ENCODE measurements around the gene RBMX2. TPM values are rescaled to one million over a fixed set of nuclear protein-coding genes. Genes with fewer than 3 reads are reported as not detected.
A peak's percentile ranks its signal among the peaks of the same experiment; 100 is the strongest.

Gene RBMX2
- total RNA-seq, 1 donor from 2014 or later = 17.9 TPM

DNA sequence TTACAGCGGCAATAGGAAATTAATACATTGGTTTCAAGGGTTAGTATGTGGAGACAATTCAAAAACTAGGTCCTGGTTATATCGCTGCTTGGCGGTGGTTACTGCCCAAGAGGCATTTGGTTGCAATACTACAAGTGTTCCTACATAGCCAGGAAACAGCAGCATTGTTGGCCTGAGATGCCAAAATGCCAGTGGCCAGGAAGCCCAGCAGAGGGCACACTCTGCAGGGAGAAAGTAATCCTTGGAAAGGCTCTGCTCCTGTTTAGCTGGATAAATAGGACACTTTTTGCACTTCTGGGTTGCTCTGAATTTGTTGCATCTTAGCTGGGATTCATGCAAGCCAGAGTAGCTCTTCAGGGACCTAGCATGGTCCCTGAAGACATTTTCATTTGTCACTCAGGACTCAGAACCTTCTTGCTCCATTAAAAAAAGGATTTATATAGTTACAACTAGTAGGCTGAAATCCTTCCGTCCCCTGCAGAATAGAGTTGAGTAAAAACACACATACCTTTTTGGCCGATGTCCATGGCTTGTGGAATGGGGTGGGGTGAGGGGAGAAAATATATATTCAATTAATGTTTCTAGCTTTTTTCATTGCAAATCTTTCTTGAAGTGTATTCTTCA lies 8.2 kb upstream of the RBMX2 start:
- Histone ChIP-seq H3K27ac (no peak overlapping the region), H3K27me3 (ENCODE audit: low read depth) (no peaks in the 10 kb centered on the region), H3K4me1 (no peaks in the 10 kb centered on the region), H3K4me3 (no peak overlapping the region), H3K9me3 (no peaks in the 10 kb centered on the region), H3K36me3 (no peaks in the 10 kb centered on the region)
- DNase-seq (no peak), ATAC-seq (peak in 1 of 2 donors; percentile 56)
- intact Hi-C loops (cut with DNase I) = no loop called here
- TF ChIP-seq, protein P1, sequence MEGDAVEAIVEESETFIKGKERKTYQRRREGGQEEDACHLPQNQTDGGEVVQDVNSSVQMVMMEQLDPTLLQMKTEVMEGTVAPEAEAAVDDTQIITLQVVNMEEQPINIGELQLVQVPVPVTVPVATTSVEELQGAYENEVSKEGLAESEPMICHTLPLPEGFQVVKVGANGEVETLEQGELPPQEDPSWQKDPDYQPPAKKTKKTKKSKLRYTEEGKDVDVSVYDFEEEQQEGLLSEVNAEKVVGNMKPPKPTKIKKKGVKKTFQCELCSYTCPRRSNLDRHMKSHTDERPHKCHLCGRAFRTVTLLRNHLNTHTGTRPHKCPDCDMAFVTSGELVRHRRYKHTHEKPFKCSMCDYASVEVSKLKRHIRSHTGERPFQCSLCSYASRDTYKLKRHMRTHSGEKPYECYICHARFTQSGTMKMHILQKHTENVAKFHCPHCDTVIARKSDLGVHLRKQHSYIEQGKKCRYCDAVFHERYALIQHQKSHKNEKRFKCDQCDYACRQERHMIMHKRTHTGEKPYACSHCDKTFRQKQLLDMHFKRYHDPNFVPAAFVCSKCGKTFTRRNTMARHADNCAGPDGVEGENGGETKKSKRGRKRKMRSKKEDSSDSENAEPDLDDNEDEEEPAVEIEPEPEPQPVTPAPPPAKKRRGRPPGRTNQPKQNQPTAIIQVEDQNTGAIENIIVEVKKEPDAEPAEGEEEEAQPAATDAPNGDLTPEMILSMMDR (IDR thresholded peaks at IDR 0.05) = peak; percentile 52

DNA sequence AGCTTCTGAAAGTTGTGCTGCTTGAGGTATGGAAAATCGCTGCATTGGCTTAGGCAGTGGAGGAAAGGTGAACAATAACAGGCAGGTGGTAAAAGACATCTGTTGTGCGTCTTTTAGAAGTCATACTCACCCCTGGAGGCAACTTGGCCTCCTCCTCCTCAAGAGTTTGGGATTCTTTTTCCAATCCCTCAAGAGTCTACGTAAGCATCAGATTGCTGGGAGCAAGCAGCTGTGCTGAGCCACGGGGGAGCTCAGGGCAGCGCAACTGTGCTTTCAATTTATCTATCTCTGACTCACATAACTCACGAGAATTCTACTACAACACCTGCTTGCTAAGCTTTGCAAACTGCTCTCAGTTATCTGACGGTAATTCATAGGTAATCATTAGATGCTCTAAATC lies 6.4 kb upstream of the RBMX2 start:
- DNase-seq (no peak), ATAC-seq (no peak)
- H3K4me3 ChIP-seq = no peak overlapping the region
- H3K4me1 ChIP-seq = no peaks in the 10 kb centered on the region
- intact Hi-C loops (cut with DNase I) = no loop called here
- H3K27me3 ChIP-seq (ENCODE audit: low read depth) = no peaks in the 10 kb centered on the region
- TF ChIP-seq, protein P1 (IDR thresholded peaks at IDR 0.05) = no peak
- no peaks in the 10 kb centered on the region for H3K36me3 ChIP-seq
- no peak overlapping the region for H3K27ac ChIP-seq
- H3K9me3 ChIP-seq = no peaks in the 10 kb centered on the region

DNA sequence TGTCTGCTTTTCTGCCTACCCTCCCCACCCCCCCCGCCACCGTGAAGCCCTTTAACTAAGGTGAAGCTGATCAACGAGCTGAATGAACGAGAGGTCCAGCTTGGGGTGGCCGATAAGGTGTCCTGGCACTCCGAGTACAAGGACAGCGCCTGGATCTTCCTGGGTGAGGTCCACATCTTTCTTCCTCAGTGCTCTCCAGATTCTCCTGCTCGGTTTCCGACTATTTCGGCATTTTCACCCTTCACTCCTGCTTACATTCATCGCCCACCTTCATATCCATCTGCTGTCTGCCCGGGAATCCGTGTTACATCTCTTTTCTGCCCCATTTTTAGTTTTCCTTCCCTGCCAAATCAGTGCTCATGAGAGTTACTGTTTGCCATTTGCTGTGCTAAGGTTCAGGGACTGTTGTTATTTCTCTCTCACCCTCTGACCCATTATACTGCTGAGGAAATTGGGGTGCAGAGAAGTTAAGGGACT lies 459 bp downstream of the RBMX2 start:
- Histone ChIP-seq H3K4me1 (peaks cover 6% of the 10 kb centered on the region), H3K9me3 (no peaks in the 10 kb centered on the region), H3K27ac (peak overlapping the region; percentile 81), H3K4me3 (peak overlapping the region; percentile 63), H3K36me3 (peaks cover 11% of the 10 kb centered on the region), H3K27me3 (ENCODE audit: low read depth) (no peaks in the 10 kb centered on the region)
- ATAC-seq (peak in 1 of 2 donors; percentile 14), DNase-seq (no peak)
- TF ChIP-seq, protein P1 (IDR thresholded peaks at IDR 0.05) = no peak
- intact Hi-C loops (cut with DNase I) = no loop called here

DNA sequence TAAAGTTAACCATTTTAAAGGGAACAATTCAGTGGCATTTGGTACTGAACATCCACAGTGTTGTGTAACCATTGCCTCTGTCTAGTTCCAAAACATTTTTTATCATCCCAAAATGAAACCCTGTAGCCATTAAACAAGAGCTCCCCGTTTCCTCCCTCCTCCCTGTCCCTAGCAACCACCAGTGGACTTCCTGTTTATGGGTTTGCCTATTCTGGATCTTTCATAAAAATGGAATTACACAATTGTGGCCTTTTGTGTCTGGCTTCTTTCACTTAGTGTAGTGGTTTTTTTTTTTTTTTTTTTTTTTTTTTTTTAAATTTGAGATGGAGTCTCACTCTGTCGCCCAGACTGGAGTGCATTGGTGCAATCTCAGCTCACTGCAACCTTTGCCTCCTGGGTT lies 11.6 kb downstream of the RBMX2 start:
- peaks cover 29% of the 10 kb centered on the region for H3K36me3 ChIP-seq
- H3K4me3 ChIP-seq = no peak overlapping the region
- H3K4me1 ChIP-seq = no peaks in the 10 kb centered on the region
- no peaks in the 10 kb centered on the region for H3K9me3 ChIP-seq
- H3K27me3 ChIP-seq (ENCODE audit: low read depth) = no peaks in the 10 kb centered on the region
- H3K27ac ChIP-seq = no peak overlapping the region
- ATAC-seq (peak in 1 of 2 donors; percentile 42), DNase-seq (no peak)
- intact Hi-C loops (cut with DNase I) = no loop called here
- TF ChIP-seq, protein P1 (IDR thresholded peaks at IDR 0.05) = no peak

DNA sequence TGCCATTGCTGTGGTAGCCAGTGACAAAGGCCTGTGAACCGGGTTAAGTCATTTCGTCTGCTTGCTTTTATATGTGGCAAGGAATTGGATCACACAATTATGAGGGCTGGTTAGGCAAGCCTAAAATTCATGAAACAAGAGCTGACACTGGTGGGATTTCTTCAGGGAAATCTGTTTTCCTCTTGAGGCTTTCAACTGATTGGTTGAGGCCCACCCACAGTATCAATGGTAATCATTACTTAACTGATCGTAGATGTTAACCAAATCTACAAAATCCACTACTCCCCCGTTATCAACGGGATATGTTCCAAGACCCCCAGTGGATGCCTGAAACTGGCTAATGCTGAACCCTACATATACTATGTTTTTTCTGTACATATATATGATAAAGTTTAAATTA lies 13.0 kb downstream of the RBMX2 start:
- Histone ChIP-seq H3K4me1 (no peaks in the 10 kb centered on the region), H3K36me3 (peaks cover 18% of the 10 kb centered on the region), H3K9me3 (no peaks in the 10 kb centered on the region), H3K27me3 (ENCODE audit: low read depth) (no peaks in the 10 kb centered on the region), H3K4me3 (no peak overlapping the region), H3K27ac (no peak overlapping the region)
- no peak for ATAC-seq
- DNase-seq = no peak
- TF ChIP-seq, protein P1 (IDR thresholded peaks at IDR 0.05) = no peak
- intact Hi-C loops (cut with DNase I) = no loop called here
